Chondrocyte (in vitro differentiated cells): ENCODE results near the gene KIF22. TPM values are rescaled to one million over a fixed set of nuclear protein-coding genes. Genes with fewer than 3 reads are reported as not detected.

ENCODE experiments used
- DNase-seq: peaks from one replicate; pipeline ENCODE4 v3.0.0; 2021; ENCODE audit warnings: mixed read lengths, low spot score
- H3K27ac Mint-ChIP-seq: one replicate; pipeline ENCODE4 v1.8.0; 2021; ENCODE audit warnings: mild to moderate bottlenecking, moderate library complexity, mixed read lengths; ENCODE audit not compliant: unreplicated experiment
- H3K27me3 Mint-ChIP-seq: 2 replicates; pipeline ENCODE4 v1.8.0; 2021; ENCODE audit warnings: low read depth, mixed read lengths
- H3K36me3 Mint-ChIP-seq: 2 replicates; pipeline ENCODE4 v1.8.0; 2021; ENCODE audit warnings: low read depth, mixed read lengths
- H3K4me1 Mint-ChIP-seq: 2 replicates; pipeline ENCODE4 v1.8.0; 2021; ENCODE audit warnings: low read depth, mild to moderate bottlenecking, mixed read lengths
- H3K4me3 Mint-ChIP-seq: one replicate; pipeline ENCODE4 v1.8.0; 2021; ENCODE audit warnings: mild to moderate bottlenecking, moderate library complexity, mixed read lengths; ENCODE audit not compliant: unreplicated experiment
- H3K9me3 Mint-ChIP-seq: 2 replicates; pipeline ENCODE4 v1.8.0; 2021; ENCODE audit warnings: low read depth, mixed read lengths
- total RNA-seq: library from RNA; stranded (reverse); gene quantifications from 3 replicates; pipeline ENCODE4 v1.2.1, GENCODE V29; 2021
- TF ChIP-seq, protein P1 (sequence below): fragments of 200-600 bp; sonication (generic); IDR thresholded peaks from 2 replicates; pipeline ENCODE4 v1.5.0; 2021; ENCODE audit warnings: antibody characterized with exemption, mild to moderate bottlenecking, moderate library complexity

Gene KIF22
- total RNA-seq, 1 donor from 2014 or later = 14.1 TPM

DNA sequence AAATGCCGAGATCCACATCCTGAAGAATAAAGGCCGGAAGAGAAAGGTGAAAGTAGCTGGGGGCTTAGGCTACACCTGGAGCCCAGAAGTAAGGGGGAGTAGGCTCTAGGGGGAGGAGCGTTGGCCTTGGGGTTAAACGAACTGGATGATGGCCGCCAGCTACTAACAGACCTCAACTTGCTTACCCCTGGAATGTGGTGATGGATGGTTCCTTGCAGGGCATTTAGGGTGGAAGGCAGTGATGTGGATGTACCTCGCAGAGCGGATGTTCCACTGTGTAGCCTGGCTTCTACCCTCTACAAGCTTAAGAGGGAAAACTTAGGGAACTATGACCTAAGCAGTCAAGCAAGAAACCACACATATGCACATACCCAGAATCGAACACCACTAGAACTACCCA, 13.5 kb downstream of the KIF22 start:
- H3K27ac Mint-ChIP-seq = peak overlapping the region; percentile 100
- TF ChIP-seq, protein P1, sequence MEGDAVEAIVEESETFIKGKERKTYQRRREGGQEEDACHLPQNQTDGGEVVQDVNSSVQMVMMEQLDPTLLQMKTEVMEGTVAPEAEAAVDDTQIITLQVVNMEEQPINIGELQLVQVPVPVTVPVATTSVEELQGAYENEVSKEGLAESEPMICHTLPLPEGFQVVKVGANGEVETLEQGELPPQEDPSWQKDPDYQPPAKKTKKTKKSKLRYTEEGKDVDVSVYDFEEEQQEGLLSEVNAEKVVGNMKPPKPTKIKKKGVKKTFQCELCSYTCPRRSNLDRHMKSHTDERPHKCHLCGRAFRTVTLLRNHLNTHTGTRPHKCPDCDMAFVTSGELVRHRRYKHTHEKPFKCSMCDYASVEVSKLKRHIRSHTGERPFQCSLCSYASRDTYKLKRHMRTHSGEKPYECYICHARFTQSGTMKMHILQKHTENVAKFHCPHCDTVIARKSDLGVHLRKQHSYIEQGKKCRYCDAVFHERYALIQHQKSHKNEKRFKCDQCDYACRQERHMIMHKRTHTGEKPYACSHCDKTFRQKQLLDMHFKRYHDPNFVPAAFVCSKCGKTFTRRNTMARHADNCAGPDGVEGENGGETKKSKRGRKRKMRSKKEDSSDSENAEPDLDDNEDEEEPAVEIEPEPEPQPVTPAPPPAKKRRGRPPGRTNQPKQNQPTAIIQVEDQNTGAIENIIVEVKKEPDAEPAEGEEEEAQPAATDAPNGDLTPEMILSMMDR = no peak
- peak overlapping the region; percentile 100 for H3K4me3 Mint-ChIP-seq
- peaks cover 7% of the 10 kb centered on the region for H3K36me3 Mint-ChIP-seq
- no peaks in the 10 kb centered on the region for H3K9me3 Mint-ChIP-seq
- H3K4me1 Mint-ChIP-seq = peaks cover 23% of the 10 kb centered on the region
- H3K27me3 Mint-ChIP-seq = no peaks in the 10 kb centered on the region
- no peak for DNase-seq

DNA sequence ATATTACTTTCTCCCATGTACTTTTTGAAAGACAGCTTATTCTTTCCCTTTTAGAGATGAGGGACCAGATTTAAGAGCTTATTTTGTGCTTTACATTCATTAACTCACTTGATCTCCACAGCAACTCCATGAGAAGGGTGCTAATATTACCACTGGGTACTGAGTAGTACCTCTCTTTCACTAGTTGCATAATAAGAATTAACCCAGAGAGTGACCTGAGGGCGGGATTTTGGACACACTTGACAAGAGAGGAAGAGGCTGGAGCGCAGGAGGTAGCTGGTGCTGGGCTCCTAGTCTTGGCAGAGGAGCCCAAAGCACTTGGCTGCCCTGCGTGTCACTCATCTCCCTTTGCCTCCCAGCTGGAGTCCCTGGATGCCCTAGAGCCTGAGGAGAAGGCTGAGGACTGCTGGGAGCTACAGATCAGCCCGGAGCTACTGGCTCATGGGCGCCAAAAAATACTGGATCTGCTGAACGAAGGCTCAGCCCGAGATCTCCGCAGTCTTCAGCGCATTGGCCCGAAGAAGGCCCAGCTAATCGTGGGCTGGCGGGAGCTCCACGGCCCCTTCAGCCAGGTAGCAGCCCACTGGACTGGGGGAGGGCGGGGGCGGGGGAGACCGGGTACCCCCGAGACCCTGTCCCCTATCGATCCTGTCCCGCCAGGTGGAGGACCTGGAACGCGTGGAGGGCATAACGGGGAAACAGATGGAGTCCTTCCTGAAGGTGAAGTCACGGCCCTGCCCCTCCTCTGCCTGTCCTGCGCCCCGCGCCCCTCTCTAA, 14.1 kb downstream of the KIF22 start:
- no peak for DNase-seq
- Mint-ChIP-seq H3K27ac (peak overlapping the region; percentile 100), H3K9me3 (no peaks in the 10 kb centered on the region), H3K27me3 (no peaks in the 10 kb centered on the region), H3K4me1 (peaks cover 25% of the 10 kb centered on the region), H3K4me3 (peak overlapping the region; percentile 100), H3K36me3 (peaks cover 7% of the 10 kb centered on the region)
- TF ChIP-seq, protein P1 = no peak

DNA sequence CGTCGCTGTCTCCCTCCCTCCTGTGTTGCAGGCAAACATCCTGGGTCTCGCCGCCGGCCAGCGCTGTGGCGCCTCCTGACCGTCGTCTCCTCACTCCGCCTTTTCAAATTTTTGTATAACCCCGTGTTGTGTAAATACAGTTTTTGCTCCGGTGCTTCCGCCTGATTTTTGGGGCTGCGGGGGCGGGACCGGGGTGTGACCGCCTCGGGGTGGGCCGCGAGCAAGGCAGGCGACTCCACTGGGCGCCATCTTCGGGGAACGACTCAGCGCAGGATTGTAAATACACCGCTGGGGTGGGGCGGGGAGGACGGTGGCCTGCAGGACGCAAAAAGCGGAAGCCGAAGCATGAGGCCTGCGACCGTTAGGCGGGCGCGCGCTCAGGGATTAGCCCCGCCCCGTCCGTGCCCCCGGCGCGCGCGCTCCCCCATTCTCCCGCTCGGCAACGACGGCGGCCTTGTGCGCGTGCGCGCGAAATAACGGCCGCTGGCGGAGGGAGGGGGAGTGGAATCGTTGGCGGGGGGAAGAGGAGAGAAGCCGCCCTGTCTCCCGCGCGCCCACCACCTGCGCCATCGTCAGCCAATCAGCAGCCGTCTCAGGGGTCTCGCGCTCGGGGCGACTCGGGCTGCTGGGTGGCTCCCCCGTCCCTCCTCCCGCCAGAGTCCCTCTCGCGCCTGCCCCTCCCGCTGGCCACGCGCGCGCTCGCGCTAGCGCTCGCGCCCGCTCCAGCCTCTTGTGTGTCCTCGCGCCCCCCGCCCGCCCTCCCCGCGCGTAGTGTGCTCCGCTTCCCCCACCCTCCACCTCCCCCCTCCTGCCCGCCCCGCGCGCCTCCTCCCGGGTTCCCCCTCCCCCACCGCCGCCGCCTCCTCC, 14.9 kb downstream of the KIF22 start:
- Mint-ChIP-seq H3K27ac (peak overlapping the region; percentile 100), H3K4me1 (peaks cover 33% of the 10 kb centered on the region), H3K36me3 (peaks cover 10% of the 10 kb centered on the region), H3K4me3 (peak overlapping the region; percentile 100), H3K27me3 (no peaks in the 10 kb centered on the region), H3K9me3 (no peaks in the 10 kb centered on the region)
- TF ChIP-seq, protein P1 = peak; percentile 54
- DNase-seq = no peak

DNA sequence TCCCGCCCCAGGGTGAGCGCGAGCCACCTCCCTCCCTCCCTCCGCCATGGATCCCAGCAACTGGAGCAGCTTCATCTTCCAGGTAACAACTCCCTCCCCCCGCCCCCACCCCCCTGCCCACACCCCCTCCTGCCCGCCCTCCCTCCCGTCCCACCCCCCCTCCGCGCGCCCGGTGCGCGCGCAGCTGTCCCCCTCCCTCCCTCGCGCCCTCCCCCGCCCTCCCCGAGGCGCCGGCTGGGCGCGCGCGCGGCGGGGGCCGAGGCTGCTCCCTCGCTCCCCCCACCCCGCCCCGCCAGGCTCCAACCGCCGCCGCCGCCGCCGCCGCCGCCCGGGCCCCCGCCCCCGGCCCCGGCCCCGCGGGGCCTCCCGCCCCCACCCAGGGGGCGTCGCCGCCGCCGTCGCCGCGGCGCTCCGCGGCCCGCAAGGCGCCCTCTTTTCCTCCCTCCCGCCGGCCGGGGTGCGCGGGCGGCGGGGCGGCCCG, 15.6 kb downstream of the KIF22 start, which contains the start of gene MAZ:
Gene MAZ, plus strand, starts transcription at position 431 of the 481 bp plus-strand sequence. CDS start 173 bp downstream, outside the sequence.
- H3K27me3 Mint-ChIP-seq = no peaks in the 10 kb centered on the region
- H3K9me3 Mint-ChIP-seq = no peaks in the 10 kb centered on the region
- peaks cover 10% of the 10 kb centered on the region for H3K36me3 Mint-ChIP-seq
- no peak for DNase-seq
- TF ChIP-seq, protein P1 = no peak
- peaks cover 40% of the 10 kb centered on the region for H3K4me1 Mint-ChIP-seq
- peak within 1 kb of the TSS; percentile 100 for H3K4me3 Mint-ChIP-seq
- peak within 1 kb of the TSS; percentile 100 for H3K27ac Mint-ChIP-seq
